Suppressor macrophage treated with lipopolysaccharide for 1 hour (primary cell): Measurements from ENCODE around the gene DCTN5.

ENCODE experiments used
- DNase-seq, 3 donors: peaks; one replicate each; pipeline ENCODE4 v3.0.0-alpha.2; 2020 to 2022

DCTN5 gene

DNA sequence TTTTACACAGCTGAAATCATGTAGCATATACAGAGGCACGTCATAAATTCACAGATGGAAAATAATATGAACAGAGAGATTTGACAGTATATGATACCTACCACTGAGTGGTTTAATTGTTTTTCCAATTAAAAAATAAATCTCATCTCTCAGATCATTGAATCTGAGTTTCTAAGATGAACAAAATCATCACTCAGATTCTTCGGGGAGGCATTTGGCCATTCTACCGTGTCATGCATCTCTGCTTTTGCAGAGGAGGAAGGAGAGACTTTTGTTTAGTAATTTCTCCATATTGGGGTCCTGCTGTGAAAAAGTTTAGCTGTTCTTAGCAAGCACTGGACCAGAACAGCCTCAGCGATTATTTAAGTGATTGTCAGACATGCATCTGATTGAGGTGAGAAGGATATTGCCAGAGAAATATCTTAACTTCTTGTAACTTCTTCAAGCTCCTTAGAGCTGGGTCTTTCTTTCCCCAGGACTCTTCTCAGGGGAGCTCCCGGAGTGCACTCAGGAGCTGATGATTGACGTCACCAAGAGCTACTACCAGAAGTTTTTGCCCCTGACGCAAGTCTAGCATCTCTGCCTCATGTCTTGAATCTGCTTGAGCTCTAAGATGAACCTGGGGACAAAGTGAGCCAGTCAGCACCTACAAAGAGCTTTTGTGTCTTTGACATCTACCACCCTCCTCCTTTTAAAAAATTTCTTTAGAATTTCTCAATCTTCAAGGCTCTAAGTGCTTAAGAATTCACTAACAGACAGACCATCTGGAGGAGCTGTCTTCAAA lies 25.5 kb downstream of the DCTN5 start:
- DNase-seq = no peak

DNA sequence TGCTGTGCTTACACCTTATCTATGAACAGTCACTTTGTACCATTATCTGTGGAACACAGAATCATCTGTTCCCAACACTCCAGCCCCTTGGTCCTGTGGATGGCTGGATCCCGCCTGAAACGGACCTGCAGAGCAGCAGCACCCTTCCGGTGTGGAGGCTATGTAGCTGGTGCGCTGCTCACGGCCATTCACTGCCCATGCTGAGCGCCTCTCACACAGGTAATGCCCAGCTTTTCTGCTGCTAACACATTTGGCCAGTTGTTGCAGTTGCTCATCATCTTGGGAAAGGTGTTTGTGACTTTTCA lies 26.0 kb downstream of the DCTN5 start:
- DNase-seq = no peak

DNA sequence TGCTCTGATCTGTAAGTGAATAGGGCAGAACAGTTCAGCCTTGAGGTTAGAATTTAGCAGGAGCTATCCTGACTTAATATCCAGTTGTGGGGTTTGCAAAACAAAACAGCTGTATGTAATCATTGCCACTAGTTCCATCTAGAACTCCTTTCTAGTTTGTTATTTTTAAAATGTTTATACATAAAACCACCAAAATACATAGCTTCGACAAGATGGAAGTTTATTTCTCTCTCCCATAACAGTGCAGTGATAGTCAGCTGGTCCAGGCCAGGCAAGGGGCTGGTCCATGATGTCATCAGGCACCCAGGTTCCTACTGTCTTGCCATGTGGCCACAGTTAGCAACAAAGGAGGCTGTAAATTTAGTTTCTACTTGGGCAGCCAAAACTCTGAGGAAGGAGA lies 27.0 kb downstream of the DCTN5 start:
- no peak for DNase-seq

DNA sequence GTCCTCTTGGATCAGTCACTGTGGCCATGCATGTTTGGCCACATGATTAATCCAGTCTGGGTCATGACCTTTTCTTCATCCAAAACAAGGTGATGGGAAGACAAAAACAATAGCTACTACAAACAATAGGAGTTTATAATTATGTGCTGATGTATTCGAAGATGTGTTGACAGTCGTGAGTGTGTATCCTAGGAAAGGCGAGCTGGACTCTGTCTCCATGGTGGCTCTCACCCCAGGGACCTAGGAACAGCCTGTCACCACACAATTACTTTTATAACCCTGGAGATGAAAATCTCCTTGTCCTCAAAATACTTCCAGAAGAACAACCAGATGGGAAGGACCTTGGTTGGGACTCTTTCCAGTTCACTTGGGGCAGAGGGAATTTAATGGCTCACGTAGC lies 27.6 kb downstream of the DCTN5 start:
- DNase-seq = no peak

DNA sequence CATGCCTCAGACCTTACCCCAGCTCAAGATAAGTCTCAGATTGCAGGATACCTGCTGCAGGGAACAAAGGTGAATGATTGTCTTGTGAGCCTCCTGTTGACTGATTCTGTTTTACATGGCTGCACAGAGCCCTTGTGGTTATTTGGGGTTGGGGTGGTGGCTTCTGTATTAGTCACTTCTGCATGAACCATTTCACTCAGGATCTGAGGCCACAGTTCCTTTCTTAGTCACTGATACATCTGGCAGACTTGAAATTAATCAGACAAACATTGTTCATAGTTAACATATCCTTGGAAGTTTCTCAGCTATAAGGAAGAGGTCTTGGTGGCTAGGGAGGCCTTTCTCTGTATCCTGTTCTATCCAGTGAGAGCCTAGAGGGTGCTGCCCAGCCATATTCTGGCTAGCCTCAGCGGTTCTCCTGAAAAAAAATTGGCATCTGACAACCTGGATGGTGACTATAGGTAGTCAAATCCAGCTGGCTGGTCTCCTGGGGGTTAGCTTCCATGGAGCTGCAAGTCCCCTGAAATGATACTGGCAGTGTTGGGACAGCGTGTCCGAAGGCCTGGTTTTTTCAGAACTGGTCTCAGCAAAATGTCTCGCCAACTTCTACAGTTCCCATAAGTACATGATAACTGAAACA lies 29.0 kb downstream of the DCTN5 start:
- peak; percentile 10 to 42 (median 38) for DNase-seq

DNA sequence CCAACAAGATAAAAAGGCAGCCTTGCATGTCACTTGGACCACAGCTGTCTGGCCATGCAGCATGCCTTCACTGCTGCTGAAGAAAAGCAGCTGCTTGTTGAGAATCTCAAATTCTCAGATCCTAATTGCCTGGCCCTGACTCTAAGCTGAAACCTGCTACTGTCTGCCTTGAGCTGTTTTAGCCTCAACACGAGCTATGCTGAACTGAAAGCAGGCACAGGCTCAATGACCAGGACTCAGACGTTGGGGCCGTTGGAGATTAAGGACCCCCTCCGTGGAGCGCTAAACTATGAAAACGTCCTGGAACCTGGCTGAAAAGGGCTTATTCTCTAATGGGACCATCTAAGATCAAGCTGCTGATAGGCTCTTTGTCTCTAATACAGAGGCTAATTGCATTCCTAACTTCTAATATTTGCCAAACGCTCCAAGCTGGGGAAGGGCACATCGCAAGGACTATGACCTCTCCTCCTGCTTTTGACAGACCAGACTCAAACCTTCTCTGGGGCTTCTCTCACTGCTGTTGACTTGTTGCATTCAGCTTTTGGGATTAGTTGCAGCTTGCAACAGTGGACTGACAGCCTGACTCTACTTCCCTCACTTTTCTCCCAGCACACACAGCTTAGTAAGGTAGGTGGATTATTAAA lies 32.8 kb downstream of the DCTN5 start:
- no peak for DNase-seq

DNA sequence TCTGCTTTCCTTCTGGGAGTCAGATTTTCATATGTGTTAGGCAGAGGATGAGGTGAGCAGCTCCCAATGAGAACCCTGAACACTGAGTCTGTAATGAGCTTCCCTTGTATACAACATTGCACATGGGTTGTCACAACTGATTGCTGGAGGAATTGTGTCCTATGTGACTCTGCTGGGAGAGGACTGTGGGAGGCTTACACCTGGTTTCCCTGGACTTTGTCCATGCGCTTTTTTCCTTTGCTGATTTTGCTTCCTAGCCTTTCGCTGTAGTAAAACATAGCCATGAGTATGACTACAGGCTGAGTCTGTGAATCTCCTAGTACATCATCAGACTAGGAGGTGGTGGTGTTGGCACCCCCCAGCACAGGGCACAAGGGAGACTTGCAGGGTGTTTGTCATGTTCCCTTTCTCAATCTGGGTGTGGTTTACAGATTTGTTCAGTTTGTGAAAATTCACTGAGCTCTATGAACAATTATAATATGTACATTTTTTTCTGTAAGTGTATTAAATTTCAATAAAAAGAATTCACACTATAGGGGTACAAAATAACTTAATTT lies 35.7 kb downstream of the DCTN5 start:
- no peak for DNase-seq

DNA sequence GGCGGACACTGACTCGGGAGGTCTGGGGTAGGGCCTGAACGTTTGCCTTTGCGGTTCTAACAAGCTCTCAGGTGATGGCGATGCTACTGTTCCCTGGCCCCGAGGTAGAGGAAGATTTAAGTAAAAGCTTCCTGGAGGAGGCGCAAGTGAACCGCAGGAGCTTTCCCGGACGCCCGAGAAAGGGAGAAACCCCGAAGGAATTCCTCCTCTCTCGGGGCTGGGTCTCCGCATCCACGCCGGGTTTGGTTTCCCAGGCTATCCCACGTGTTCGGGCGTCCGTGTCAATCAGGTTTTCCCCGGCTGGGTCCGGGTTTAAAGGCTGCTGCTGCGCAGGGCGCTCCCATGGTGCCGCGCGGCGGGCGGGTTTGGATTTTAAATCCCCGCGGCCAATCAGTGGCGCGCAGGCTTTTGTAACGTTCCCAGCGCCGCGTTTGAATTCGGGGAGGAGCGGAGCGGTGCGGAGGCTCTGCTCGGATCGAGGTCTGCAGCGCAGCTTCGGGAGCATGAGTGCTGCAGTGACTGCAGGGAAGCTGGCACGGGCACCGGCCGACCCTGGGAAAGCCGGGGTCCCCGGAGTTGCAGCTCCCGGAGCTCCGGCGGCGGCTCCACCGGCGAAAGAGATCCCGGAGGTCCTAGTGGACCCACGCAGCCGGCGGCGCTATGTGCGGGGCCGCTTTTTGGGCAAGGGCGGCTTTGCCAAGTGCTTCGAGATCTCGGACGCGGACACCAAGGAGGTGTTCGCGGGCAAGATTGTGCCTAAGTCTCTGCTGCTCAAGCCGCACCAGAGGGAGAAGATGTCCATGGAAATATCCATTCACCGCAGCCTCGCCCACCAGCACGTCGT lies 37.4 kb downstream of the DCTN5 start, which contains the start of gene PLK1:
TSS of gene PLK1 (plus strand) at position 460 of the 844 bp plus-strand sequence. CDS start at position 504, 44 bp downstream.
- DNase-seq = peak; percentile 92 to 97 (median 94)

DNA sequence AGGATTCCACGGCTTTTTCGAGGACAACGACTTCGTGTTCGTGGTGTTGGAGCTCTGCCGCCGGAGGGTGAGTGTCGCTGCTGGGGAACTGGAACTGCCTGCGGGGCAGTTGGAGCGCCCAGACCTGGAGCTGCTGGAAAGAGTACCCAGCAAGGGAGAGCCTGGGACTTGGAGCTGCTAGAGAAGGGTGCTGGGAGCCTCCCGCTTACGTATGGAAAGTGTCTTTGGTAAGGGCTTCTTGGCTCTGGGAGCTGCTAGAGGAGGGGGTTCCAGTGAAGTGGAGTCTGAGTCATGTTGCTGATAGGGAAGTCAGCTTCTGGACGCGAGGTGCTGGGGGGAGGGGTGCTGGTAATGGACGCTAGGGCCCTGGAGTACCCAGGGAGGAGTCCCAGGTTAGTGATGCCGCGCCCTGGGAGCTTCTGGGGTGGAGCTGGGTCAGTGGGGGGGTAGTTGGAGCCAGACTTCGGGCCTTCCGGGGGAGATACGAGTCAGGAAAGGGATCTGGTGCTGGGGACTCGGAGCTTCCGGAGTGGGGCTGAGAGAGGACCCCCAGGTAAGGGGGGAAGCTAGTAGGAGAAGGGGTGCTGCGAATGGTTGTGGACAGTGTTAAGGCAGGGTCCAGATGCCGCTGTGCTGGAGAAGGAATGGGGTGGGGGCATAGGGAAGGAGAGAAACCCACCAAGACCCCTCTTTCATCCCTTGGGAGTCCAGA lies 38.2 kb downstream of the DCTN5 start:
- peak; percentile 70 to 75 (median 70) for DNase-seq

DNA sequence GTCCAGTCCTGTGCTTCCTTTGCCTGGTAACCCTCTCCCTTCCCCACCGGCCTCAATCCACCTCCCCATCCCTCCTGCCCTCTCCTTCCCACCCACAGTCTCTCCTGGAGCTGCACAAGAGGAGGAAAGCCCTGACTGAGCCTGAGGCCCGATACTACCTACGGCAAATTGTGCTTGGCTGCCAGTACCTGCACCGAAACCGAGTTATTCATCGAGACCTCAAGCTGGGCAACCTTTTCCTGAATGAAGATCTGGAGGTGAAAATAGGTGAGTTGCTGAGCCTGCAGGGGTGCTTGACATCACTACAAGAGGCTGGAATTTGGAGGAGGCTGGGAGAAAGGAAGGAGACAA lies 38.7 kb downstream of the DCTN5 start:
- no peak for DNase-seq

DNA sequence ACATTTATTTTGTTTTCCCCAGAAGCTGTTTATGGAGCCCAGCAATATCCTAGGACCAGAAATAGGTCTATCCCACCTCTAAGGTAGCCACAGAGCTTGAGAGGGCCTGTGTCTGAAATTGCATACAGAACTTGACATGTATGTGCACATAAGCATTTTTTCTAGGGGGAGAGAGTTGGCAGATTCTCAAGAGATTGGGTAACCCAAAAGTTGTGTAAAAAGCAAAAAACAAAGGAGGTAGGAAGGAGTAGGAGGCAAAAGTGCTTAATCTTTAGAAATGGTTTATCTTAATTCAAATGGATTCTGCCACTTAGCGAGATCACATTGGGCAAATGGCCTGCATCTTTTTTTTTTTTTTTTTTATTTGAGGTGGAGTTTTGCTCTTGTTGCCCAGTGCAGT lies 40.9 kb downstream of the DCTN5 start:
- DNase-seq = peak; percentile 18 to 41 (median 38)

DNA sequence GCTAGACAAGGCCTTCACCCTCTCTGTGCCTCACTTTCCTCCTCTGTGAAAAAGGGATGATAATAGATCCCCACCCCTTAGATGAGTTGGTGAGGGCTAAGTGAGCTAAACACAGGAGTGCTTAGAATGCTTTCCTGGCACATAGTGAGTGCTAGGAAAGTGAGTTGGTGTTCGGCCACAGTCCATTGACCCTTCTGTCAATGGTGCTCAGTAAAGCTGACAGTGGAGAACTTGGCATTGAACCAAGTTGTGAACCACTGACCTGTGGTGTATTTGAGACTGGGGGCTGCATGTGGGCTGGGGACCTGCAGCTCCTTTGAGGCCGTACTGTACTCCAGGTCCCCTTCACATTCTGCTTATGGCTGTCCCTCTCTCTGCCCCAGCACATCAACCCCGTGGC lies 42.2 kb downstream of the DCTN5 start:
- no peak for DNase-seq

DNA sequence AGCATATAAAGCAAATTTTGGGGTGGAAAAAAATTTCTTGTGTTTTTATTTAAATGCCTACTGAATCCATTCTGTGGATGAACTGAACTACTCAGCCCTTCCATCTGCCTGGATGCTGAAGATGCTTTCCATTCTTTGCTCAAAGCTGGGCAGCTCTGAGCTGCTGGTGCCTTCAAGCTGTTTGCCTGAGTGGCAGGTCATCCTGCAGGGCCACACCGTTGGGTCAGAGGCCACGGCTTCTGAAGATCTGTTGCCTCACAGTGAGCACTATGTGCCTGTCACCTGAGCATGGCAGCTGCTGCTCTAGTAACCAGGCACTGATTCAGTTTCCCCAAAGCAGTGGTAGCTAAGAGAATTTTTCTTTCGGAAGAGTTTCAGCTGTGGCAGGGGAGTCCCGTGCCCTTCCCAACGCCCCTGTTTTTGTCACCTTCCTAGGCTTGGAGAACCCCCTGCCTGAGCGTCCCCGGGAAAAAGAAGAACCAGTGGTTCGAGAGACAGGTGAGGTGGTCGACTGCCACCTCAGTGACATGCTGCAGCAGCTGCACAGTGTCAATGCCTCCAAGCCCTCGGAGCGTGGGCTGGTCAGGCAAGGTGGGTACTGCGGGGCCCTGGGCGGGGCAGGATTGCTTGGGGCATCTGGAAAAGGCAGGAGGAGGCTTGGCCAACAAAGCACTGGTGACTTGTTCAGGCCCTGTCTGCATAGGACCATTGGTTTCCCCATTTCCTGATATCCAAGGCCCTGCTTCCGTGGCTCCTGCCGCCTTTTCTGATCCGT lies 46.0 kb downstream of the DCTN5 start:
- DNase-seq = no peak

DNA sequence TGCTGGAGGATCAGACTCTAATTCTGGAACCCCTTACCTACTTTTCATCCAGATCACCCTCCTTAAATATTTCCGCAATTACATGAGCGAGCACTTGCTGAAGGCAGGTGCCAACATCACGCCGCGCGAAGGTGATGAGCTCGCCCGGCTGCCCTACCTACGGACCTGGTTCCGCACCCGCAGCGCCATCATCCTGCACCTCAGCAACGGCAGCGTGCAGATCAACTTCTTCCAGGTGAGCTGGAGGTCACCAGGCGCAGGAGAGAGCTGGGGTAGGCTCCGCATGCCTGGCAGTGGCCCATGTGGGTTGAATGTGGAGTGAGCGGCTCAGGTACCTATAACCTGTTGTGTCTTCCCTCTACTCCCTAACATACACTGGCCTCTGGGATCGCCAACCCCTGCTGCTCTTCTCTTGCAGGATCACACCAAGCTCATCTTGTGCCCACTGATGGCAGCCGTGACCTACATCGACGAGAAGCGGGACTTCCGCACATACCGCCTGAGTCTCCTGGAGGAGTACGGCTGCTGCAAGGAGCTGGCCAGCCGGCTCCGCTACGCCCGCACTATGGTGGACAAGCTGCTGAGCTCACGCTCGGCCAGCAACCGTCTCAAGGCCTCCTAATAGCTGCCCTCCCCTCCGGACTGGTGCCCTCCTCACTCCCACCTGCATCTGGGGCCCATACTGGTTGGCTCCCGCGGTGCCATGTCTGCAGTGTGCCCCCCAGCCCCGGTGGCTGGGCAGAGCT lies 48.3 kb downstream of the DCTN5 start:
- no peak for DNase-seq

DNA sequence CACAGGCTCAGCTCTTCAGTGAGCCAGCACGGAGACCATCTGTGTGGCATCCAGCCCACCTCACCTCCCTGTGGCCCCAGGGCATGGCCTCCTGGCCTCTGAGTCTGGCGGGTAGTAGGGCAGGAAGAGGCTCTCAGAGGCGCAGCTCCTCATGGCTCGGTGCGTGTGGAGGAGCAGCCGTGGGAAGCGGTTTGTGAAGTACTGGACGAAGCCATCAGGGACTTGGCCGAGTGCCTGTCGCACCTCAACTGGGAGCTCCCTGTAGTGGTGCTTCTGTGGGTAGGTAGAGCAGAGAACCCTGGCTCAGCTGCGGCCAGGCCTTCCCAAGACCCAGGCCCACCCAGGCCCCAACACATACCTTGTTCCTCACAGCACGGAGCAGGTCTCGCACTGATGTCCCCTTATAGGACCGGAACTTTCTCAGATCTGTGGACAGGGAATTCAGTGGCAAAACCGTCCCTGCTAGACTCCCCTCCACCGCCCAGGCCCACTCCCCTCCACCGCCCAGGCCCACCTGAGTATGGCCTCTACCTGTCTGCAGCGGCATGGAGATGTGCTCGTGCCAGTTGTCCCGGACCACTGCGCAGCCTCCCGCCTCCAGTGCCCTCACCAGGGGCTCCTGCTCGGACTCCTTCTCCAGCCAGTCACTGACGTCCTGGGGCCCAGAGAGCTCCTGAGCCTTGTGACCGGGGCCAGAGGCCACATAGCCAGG lies 49.7 kb downstream of the DCTN5 start:
- DNase-seq = no peak

DNA sequence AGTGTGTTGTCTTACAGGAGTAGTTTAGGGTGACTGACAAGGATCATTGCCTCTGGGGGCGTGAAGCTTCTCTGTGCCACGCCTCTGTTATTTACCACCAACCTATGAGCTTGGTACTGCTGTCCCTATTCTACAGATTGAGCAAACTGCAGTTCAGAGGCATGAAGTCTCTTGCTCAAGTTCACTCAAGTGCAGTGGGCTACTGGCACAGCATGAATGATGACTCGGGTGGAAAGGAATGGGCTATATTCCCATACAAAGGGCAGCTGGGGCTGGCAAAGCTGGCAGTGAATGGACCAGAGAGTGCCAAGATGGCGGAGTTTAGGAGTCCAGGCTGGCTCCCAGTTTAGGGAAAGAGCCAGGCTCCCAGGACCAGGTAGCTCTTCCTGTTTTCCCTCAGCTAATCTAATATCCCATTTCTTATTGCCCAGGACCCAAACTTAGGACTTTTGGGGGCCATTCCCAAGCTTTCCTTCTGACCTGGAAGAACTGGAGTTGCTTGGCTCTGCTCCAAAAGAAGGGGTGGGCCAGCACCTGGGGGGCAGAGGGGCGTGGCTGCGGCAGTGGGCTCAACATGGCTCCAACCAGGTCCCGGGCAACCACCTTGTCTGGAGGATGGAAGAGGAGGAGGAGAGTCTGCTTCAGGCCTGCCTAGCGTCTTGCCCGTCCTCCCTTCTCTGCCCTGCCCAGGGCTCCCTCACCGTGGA lies 50.4 kb downstream of the DCTN5 start:
- DNase-seq = no peak

DNA sequence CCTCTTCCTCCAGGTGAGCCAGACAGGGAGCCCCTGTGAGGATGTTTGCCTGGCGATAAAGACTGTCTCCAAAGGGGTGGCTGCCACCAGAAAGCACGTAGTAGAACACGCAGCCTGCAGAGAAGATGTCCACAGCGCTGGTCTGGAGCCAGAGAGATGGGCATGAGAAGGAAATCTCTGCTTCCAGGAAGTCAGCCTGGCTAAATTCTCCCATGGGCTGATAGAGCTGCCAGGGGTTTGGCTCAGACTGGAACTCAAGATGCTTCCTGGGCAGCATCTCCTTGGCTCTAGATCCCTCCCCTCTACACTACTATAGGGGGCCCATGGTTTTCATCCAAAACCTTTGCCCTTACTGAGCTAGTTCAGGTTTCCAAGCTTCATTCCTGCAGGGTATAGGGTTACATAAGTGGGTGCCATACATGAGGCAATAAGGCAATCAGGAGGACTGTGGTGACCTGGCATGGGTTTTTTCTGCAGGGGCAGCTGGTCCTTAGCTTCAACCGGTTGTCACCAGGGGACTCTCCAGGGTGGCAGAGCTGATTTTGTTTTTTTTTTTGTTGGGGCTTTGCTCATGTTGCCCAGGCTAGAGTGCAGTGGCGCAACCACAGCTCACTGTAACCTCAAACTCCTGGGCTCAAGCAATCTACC lies 51.0 kb downstream of the DCTN5 start:
- no peak for DNase-seq

DNA sequence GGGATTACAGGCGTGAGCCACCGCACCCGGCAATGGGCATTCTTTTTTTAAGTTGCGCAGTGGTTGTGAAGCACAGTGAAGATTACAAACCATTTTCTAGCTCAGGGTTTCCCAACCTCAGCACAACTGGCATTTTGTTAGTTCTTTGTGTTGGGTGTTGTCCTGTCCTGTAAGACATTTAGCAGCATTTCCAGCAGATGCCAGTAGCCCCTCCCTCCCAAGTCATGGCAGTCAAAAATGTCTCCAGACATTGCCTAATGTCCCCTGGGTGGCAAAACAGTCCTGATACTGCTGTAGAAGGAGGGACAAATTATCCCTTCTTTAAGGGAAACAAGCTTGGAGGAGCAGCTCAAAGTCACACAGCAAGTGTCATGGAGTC lies 53.0 kb downstream of the DCTN5 start:
- DNase-seq = no peak
